NT2/D1 (cell line): Measurements from ENCODE around the gene IGLON5.

Experiments
- SUZ12 ChIP-seq: IDR thresholded peaks from 2 replicates; pipeline ENCODE4 v1.6.1; 2011; ENCODE audit not compliant: insufficient read length, insufficient read depth; ENCODE audit errors: extremely low read depth
- ZNF274 ChIP-seq: IDR thresholded peaks from 2 replicates; pipeline ENCODE4 v1.6.1; 2011; ENCODE audit warnings: mild to moderate bottlenecking, low read depth, low read length

- TF ChIP-seq ZNF274 (no peak), SUZ12 (no peak)
These were observed 57.2 kb downstream of the IGLON5 start, which contains the start of gene CLDND2 for GRCh38 chr19:51368366-51369282.
